A673 (cell line): ENCODE measurements around the gene C10orf62. TPM values are rescaled to one million over a fixed set of nuclear protein-coding genes. Genes with fewer than 3 reads are reported as not detected.

Source experiments
- BruUV-seq: library from RNA; stranded (reverse); fragments of 400-500 nt; replicated peaks from 2 replicates; lab custom pipeline; 2021; lab: Mats Ljungman, UMichigan
- CTCF ChIA-PET: fragments of 300-600 bp; sonication (Branson Sonifier 250); formaldehyde crosslinking; loops from one replicate; lab custom pipeline; 2022; ENCODE audit warnings: antibody characterized with exemption; lab: Charles Lee
- POLR2A ChIA-PET: fragments of 300-600 bp; sonication (Branson Sonifier 250); formaldehyde crosslinking; loops from one replicate; lab custom pipeline; 2022; ENCODE audit warnings: antibody characterized with exemption; ENCODE audit not compliant: low non-redundant PET; lab: Charles Lee
- DNase-seq: peaks from one replicate; pipeline ENCODE4 v3.0.0-alpha.2; 2015; ENCODE audit warnings: low spot score
- H3K27ac ChIP-seq: fragments of 200-600 bp; sonication (generic); 2 replicates; pipeline ENCODE4 v1.5.1; 2016; ENCODE audit warnings: mixed run types, low read depth, mild to moderate bottlenecking, mixed read lengths, antibody characterized with exemption, low read length; ENCODE audit not compliant: poor library complexity, severe bottlenecking
- H3K27me3 ChIP-seq: fragments of 200-600 bp; sonication (generic); replicated peaks from 2 replicates; pipeline ENCODE4 v1.6.1; 2017; ENCODE audit warnings: mixed run types, low read depth, mild to moderate bottlenecking, mixed read lengths, antibody characterized with exemption, low read length; ENCODE audit not compliant: insufficient read depth, poor library complexity
- H3K36me3 ChIP-seq: fragments of 200-600 bp; sonication (generic); 2 replicates; pipeline ENCODE4 v1.6.1; 2016; ENCODE audit warnings: mixed run types, mild to moderate bottlenecking, mixed read lengths, antibody characterized with exemption, low read length; ENCODE audit not compliant: insufficient read depth, poor library complexity, severe bottlenecking
- H3K4me1 ChIP-seq: fragments of 200-600 bp; sonication (generic); 2 replicates; pipeline ENCODE4 v1.6.1; 2017; ENCODE audit warnings: mixed run types, mild to moderate bottlenecking, mixed read lengths, antibody characterized with exemption, low read length; ENCODE audit not compliant: insufficient read depth, poor library complexity, severe bottlenecking
- H3K4me3 ChIP-seq: fragments of 200-600 bp; sonication (generic); 2 replicates; pipeline ENCODE4 v1.5.1; 2016; ENCODE audit warnings: low read depth, mixed run types, mild to moderate bottlenecking, mixed read lengths, low read length; ENCODE audit not compliant: poor library complexity, severe bottlenecking
- H3K9me3 ChIP-seq: fragments of 200-600 bp; sonication (generic); 2 replicates; pipeline ENCODE4 v1.6.1; 2016; ENCODE audit warnings: mixed run types, low read depth, mild to moderate bottlenecking, mixed read lengths, antibody characterized with exemption, low read length; ENCODE audit not compliant: poor library complexity, severe bottlenecking
- EZH2 ChIP-seq: fragments of 200-600 bp; sonication (generic); IDR thresholded peaks from 2 replicates; pipeline ENCODE4 v1.6.1; 2017; ENCODE audit warnings: borderline replicate concordance, low read depth, mild to moderate bottlenecking, mixed read lengths, antibody characterized with exemption, low read length; ENCODE audit not compliant: poor library complexity, severe bottlenecking
- intact Hi-C: fragments of 100-400 bp; cut with micrococcal nuclease; formaldehyde crosslinking; loops from one replicate; pipeline ENCODE4 v1.10.0; 2022; ENCODE audit not compliant: unreplicated experiment
- total RNA-seq: library from RNA; stranded (reverse); gene quantifications from 2 replicates; pipeline ENCODE4 v1.2.3, GENCODE V29; 2021
- TF ChIP-seq, protein P1 (sequence below): fragments of 300-800, 200-600 bp; sonication (generic); conservative IDR thresholded peaks from 2 replicates; pipeline ENCODE4 v1.5.1; 2017; ENCODE audit warnings: low read depth, mild to moderate bottlenecking, antibody characterized with exemption, low read length, moderate library complexity, mixed read lengths

Gene C10orf62
- total RNA-seq, 1 experiment from 2014 or later = not detected

DNA sequence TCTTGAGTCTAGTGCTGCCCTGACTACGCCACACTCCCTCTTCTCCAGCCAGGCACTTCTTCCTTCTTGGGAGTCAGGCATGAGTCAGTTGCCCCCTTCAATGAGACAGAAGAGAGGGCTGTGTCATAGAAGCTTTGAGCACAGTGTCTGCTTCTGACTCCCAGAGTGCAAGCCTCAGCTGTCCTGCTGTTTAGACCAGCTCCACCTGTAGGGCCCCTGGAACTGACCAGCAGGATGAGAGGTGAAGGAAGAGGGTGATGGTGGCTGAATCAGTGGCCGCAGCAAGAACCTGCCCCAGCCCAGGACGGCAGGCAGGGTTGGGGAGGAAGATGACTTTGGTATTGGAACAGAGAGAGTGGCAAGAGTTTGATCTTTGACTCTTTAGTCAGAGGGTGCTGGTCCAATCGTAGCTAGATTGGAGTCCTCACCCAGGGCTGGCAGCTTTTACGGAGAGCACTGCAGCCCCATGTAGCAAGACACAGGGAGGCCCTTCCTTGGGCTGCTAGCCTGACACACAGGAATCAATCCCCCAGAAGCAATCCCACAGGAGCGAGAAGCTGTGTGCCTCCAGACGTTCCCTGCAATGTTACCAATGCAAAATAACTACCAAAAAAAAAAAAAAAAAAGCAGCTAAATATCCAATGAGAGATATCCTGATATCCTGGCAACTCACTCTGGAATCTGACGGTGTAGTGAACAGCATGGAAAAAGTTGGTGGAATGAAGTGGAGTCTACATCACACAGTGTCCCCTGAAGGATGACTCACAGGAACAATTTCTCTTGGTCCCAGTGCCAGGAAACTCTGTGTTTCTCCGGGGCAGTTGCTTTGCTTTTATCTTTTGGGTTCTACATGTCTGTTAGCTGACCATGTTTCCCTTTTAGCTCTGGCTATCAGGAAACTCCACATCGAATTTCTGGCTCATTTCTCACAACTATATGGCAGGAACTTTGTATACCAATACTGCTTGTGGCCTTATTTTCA lies 6.9 kb downstream of the C10orf62 start:
- Histone ChIP-seq H3K4me1 (no peaks in the 10 kb centered on the region), H3K36me3 (no peaks in the 10 kb centered on the region), H3K27me3 (no peaks in the 10 kb centered on the region), H3K27ac (no peak overlapping the region), H3K4me3 (no peak overlapping the region), H3K9me3 (no peaks in the 10 kb centered on the region)
- BruUV-seq = no TSS peak
- TF ChIP-seq EZH2 = no peak
- TF ChIP-seq, protein P1, sequence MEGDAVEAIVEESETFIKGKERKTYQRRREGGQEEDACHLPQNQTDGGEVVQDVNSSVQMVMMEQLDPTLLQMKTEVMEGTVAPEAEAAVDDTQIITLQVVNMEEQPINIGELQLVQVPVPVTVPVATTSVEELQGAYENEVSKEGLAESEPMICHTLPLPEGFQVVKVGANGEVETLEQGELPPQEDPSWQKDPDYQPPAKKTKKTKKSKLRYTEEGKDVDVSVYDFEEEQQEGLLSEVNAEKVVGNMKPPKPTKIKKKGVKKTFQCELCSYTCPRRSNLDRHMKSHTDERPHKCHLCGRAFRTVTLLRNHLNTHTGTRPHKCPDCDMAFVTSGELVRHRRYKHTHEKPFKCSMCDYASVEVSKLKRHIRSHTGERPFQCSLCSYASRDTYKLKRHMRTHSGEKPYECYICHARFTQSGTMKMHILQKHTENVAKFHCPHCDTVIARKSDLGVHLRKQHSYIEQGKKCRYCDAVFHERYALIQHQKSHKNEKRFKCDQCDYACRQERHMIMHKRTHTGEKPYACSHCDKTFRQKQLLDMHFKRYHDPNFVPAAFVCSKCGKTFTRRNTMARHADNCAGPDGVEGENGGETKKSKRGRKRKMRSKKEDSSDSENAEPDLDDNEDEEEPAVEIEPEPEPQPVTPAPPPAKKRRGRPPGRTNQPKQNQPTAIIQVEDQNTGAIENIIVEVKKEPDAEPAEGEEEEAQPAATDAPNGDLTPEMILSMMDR = no peak
- DNase-seq = no peak
- CTCF ChIA-PET = no interaction called here
- intact Hi-C loops = no loop called here
- POLR2A ChIA-PET = no interaction called here

DNA sequence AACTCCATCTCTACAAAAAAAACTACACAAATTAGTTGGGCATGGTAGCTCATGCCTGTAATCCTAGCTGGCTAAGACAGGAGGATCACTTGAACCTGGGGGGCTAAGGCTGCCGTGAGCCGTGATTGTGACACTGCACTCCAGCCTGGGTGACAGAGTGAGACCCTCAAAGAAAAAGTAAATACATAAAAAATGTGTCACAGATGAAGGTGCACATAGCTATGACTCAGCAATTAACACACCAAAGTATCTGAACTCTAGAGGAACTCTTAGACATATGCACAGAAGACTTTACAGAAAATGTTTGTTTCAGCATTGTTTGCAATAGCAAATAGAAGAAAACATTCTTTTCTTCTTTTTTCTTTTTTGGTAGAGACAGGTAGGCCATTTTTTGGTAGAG lies 8.3 kb downstream of the C10orf62 start:
- no peaks in the 10 kb centered on the region for H3K27me3 ChIP-seq
- CTCF ChIA-PET = no interaction called here
- DNase-seq = no peak
- POLR2A ChIA-PET = no interaction called here
- H3K27ac ChIP-seq = no peak overlapping the region
- no peak overlapping the region for H3K4me3 ChIP-seq
- TF ChIP-seq EZH2 = no peak
- TF ChIP-seq, protein P1 = no peak
- no peaks in the 10 kb centered on the region for H3K36me3 ChIP-seq
- intact Hi-C loops = no loop called here
- BruUV-seq = no TSS peak
- H3K9me3 ChIP-seq = no peaks in the 10 kb centered on the region
- no peaks in the 10 kb centered on the region for H3K4me1 ChIP-seq

DNA sequence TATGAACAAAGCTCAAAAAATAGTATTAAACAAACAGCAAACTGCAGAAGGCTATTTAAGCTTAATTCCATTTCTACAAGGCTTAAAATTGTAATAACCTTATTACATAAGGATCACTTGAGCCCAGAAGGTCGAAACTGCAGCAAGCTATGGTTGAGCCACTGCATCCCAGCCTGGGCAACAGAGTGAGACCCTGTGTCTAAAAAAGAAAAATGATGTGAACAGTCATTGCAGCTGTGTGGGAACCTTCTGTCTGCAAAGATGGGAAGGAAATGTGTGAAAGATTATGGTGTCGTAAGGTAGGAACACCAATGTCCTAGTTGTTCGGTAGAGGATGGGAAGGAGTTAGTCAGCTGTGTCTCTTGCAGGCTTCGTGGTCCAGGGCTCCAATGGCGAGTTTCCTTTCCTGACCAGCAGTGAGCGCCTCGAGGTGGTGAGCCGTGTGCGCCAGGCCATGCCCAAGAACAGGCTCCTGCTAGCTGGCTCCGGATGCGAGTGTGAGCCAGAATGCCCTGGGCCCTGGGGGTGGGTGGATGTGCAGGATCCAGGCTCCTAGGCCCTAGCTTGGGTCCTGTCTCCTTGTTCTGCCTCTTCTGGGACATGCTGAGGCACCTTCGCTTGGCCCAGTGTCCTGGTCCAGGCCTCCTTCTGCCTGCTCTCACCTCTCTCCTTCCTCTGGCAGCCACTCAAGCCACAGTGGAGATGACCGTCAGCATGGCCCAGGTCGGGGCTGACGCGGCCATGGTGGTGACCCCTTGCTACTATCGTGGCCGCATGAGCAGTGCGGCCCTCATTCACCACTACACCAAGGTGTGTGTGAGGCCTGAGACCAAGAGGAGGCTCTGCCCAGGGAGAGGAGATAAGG lies 9.1 kb downstream of the C10orf62 start:
- Histone ChIP-seq H3K9me3 (no peaks in the 10 kb centered on the region), H3K27ac (no peak overlapping the region), H3K27me3 (no peaks in the 10 kb centered on the region), H3K36me3 (no peaks in the 10 kb centered on the region), H3K4me1 (no peaks in the 10 kb centered on the region), H3K4me3 (no peak overlapping the region)
- ChIA-PET POLR2A (no interaction called here), CTCF (no interaction called here)
- TF ChIP-seq, protein P1 = no peak
- TF ChIP-seq EZH2 = no peak
- no peak for DNase-seq
- intact Hi-C loops = no loop called here
- BruUV-seq = no TSS peak
